Stomach (tissue), 4 donors: ENCODE measurements around the gene CCDC167.

Experiments
- EP300 ChIP-seq: sonication (generic); formaldehyde crosslinking; IDR thresholded peaks from one replicate; pipeline ENCODE4 v1.6.1; 2017; ENCODE audit warnings: antibody characterized with exemption
- POLR2A ChIP-seq, 4 donors: fragments of 450-650 bp; IDR thresholded peaks; one replicate each; pipeline ENCODE4 v1.6.1; 2016; ENCODE audit warnings: antibody characterized with exemption in 4 of 4, control low read depth in 2 of 4, mild to moderate bottlenecking in 1 of 4, moderate library complexity in 1 of 4
- POLR2AphosphoS5 ChIP-seq, 3 donors: sonication (generic); formaldehyde crosslinking; IDR thresholded peaks; one replicate each; pipeline ENCODE4 v1.6.1; 2016; ENCODE audit warnings: antibody characterized with exemption in 3 of 3
- TF ChIP-seq, protein P1 (sequence below), 7 experiments: fragments of 450-650 bp in 4 of 7; fragments of 200-600 bp in 3 of 7; sonication (generic) in 3 of 7; IDR thresholded peaks; one replicate each; pipeline ENCODE4 v1.5.1; 2016 to 2019; ENCODE audit warnings: antibody characterized with exemption in 7 of 7, control low read depth in 2 of 7, mild to moderate bottlenecking in 1 of 7

DNA sequence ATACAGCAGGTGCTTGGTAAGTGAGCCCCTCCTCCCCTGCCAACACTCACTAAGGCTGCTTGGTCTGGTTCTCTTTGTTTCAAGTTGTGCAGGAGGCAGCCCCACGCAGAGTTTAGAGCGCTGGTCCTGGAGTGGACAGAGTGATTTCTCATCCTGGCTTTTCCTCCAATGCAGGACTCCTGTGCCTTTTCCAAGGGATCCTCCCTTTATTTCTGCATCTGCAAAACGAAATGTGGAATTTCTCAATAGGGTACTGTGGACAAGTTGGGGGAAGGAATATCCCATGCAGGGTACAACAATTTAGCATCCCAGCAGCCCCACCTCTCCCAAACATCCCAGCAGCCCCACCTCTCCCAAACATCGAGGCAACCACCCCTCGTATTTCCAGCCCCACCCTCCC, 30.6 kb upstream of the CCDC167 start:
- TF ChIP-seq, protein P1, sequence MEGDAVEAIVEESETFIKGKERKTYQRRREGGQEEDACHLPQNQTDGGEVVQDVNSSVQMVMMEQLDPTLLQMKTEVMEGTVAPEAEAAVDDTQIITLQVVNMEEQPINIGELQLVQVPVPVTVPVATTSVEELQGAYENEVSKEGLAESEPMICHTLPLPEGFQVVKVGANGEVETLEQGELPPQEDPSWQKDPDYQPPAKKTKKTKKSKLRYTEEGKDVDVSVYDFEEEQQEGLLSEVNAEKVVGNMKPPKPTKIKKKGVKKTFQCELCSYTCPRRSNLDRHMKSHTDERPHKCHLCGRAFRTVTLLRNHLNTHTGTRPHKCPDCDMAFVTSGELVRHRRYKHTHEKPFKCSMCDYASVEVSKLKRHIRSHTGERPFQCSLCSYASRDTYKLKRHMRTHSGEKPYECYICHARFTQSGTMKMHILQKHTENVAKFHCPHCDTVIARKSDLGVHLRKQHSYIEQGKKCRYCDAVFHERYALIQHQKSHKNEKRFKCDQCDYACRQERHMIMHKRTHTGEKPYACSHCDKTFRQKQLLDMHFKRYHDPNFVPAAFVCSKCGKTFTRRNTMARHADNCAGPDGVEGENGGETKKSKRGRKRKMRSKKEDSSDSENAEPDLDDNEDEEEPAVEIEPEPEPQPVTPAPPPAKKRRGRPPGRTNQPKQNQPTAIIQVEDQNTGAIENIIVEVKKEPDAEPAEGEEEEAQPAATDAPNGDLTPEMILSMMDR (IDR thresholded peaks at IDR 0.05), result no peak
- no peak for TF ChIP-seq POLR2AphosphoS5 (IDR thresholded peaks at IDR 0.05)
- TF ChIP-seq POLR2A (IDR thresholded peaks at IDR 0.05), result no peak
- no peak for TF ChIP-seq EP300
